OCI-LY7 (cell line): Measurements from ENCODE around the gene CCNF. TPM values are rescaled to one million over a fixed set of nuclear protein-coding genes. Genes with fewer than 3 reads are reported as not detected.
"Not testable (repeated sequence)": the region's sequence is repeated elsewhere in the genome, so short reads cannot be mapped to it uniquely, and the experiment has no call there.

ENCODE experiments used
- BruUV-seq: library from RNA; stranded (reverse); fragments of 400-500 nt; replicated peaks from 2 replicates; lab custom pipeline; 2021; lab: Mats Ljungman, UMichigan
- CTCF ChIA-PET: fragments of 300-600 bp; sonication (Branson Sonifier 250); formaldehyde crosslinking; loops from one replicate; lab custom pipeline; 2022; ENCODE audit warnings: antibody characterized with exemption; ENCODE audit not compliant: unreplicated experiment; lab: Charles Lee
- POLR2A ChIA-PET: fragments of 300-600 bp; sonication (Branson Sonifier 250); formaldehyde crosslinking; loops from one replicate; lab custom pipeline; 2022; ENCODE audit warnings: antibody characterized with exemption; lab: Charles Lee
- DNase-seq: peaks from one replicate; pipeline ENCODE4 v3.0.0-alpha.2; 2015; ENCODE audit warnings: low spot score
- H2AFZ ChIP-seq: fragments of 200-600 bp; sonication (generic), shearing (Covaris generic); 2 replicates; pipeline ENCODE4 v1.6.1; 2014; ENCODE audit warnings: mild to moderate bottlenecking, antibody characterized with exemption, low read length, moderate library complexity
- H3K27ac ChIP-seq: fragments of 200-600 bp; sonication (generic); 2 replicates; pipeline ENCODE4 v1.5.1; 2014; ENCODE audit warnings: mixed run types, low read depth, mild to moderate bottlenecking, moderate library complexity, low read length, inconsistent platforms; ENCODE audit not compliant: poor library complexity, severe bottlenecking
- H3K36me3 ChIP-seq: fragments of 200-600 bp; sonication (generic); 2 replicates; pipeline ENCODE4 v1.6.1; 2014; ENCODE audit warnings: mild to moderate bottlenecking, antibody characterized with exemption, low read length, moderate library complexity, mixed read lengths; ENCODE audit not compliant: insufficient read depth
- H3K4me1 ChIP-seq: fragments of 200-600 bp; sonication (generic); 2 replicates; pipeline ENCODE4 v1.5.1; 2014; ENCODE audit warnings: mild to moderate bottlenecking, low read length; ENCODE audit not compliant: insufficient read depth, poor library complexity, severe bottlenecking
- H3K4me2 ChIP-seq: fragments of 200-600 bp; sonication (generic); 2 replicates; pipeline ENCODE4 v1.6.1; 2014; ENCODE audit warnings: mild to moderate bottlenecking, low read length
- H3K4me3 ChIP-seq: fragments of 200-600 bp; sonication (generic); 2 replicates; pipeline ENCODE4 v1.5.1; 2014; ENCODE audit warnings: mild to moderate bottlenecking, low read depth, low read length; ENCODE audit not compliant: poor library complexity, severe bottlenecking
- H3K79me2 ChIP-seq: fragments of 200-600 bp; sonication (generic); 2 replicates; pipeline ENCODE4 v1.6.1; 2016; ENCODE audit warnings: low read depth, mild to moderate bottlenecking, low read length, moderate library complexity, mixed read lengths; ENCODE audit not compliant: insufficient read depth
- H3K9me2 ChIP-seq: fragments of 200-600 bp; sonication (generic); 2 replicates; pipeline ENCODE4 v1.6.1; 2016; ENCODE audit warnings: mild to moderate bottlenecking, low read length, mixed read lengths; ENCODE audit not compliant: insufficient read depth
- H3K9me3 ChIP-seq: fragments of 200-600 bp; sonication (generic); 2 replicates; pipeline ENCODE4 v1.6.1; 2014; ENCODE audit warnings: mild to moderate bottlenecking, mixed run types, low read length, mixed read lengths
- H4K20me1 ChIP-seq: fragments of 200-600 bp; sonication (generic); 2 replicates; pipeline ENCODE4 v1.6.1; 2014; ENCODE audit warnings: mild to moderate bottlenecking, antibody characterized with exemption, low read length, moderate library complexity, mixed read lengths; ENCODE audit not compliant: insufficient read depth
- CTCF ChIP-seq: fragments of 200-600 bp; sonication (generic); conservative IDR thresholded peaks from 2 replicates; pipeline ENCODE4 v1.5.1; 2014; ENCODE audit warnings: mild to moderate bottlenecking, antibody characterized with exemption, low read length, moderate library complexity, mixed read lengths
- EZH2phosphoT487 ChIP-seq: fragments of 200-600 bp; sonication (generic); IDR thresholded peaks from 2 replicates; pipeline ENCODE4 v1.6.1; 2018; ENCODE audit warnings: low read depth, borderline replicate concordance, mild to moderate bottlenecking, mixed run types, antibody characterized with exemption, low read length, moderate library complexity, mixed read lengths
- intact Hi-C: fragments of 100-400 bp; cut with micrococcal nuclease; formaldehyde crosslinking; loops from one replicate; pipeline ENCODE4 v1.10.0; 2022; ENCODE audit not compliant: unreplicated experiment
- total RNA-seq, 2 experiments: library from RNA; depleted of rRNA in 1 of 2; stranded (reverse); fragments of >200 nt in 1 of 2; shearing (Covaris generic) in 1 of 2; gene quantifications; 2 replicates each; pipeline ENCODE4 v1.2.3, GENCODE V29; 2014 to 2022

Gene CCNF
- total RNA-seq, 2 experiments from 2014 or later: 82.1 to 83.3 TPM

- Histone ChIP-seq H3K9me2 (no peaks in the 10 kb centered on the region), H3K9me3 (no peaks in the 10 kb centered on the region), H4K20me1 (peaks cover 17% of the 10 kb centered on the region), H3K4me2 (no peak overlapping the region), H3K79me2 (peaks cover 36% of the 10 kb centered on the region), H3K27ac (no peak overlapping the region), H2AFZ (no peak overlapping the region), H3K36me3 (peaks cover 71% of the 10 kb centered on the region), H3K4me1 (peaks cover 19% of the 10 kb centered on the region), H3K4me3 (no peak overlapping the region)
- ChIA-PET CTCF (interaction anchor here (0.6 kb wide), 1 partner anchor 70 kb away, joined by 3 read pairs; no protein-coding TSS in a partner anchor), POLR2A (no interaction called here)
- no peak for DNase-seq
- intact Hi-C loops: loop anchor here (5.0 kb wide), 1 partner anchor 34 kb away; no protein-coding TSS in a partner anchor
- TF ChIP-seq EZH2phosphoT487: no peak
- no peak for TF ChIP-seq CTCF
- no TSS peak for BruUV-seq
These were observed 3.7 kb downstream of the CCNF start for GRCh38 chr16:2432801-2433505.

- H3K4me2 ChIP-seq, H3K27ac ChIP-seq, intact Hi-C loops, CTCF ChIA-PET, H3K9me2 ChIP-seq, POLR2A ChIA-PET, BruUV-seq, H3K9me3 ChIP-seq, H3K4me3 ChIP-seq, DNase-seq, H2AFZ ChIP-seq: not testable (repeated sequence)
- Histone ChIP-seq H3K4me1 (peaks cover 27% of the 10 kb centered on the region), H4K20me1 (peaks cover 12% of the 10 kb centered on the region), H3K79me2 (peaks cover 29% of the 10 kb centered on the region), H3K36me3 (peaks cover 94% of the 10 kb centered on the region)
These were observed 6.0 kb downstream of the CCNF start for GRCh38 chr16:2435236-2435635.

GRCh38 chr16:2436110-2436509, 6.9 kb downstream of the CCNF start:
- H3K79me2 ChIP-seq: peaks cover 20% of the 10 kb centered on the region
- intact Hi-C loops: no loop called here
- no peak for TF ChIP-seq EZH2phosphoT487
- TF ChIP-seq CTCF: no peak
- H2AFZ ChIP-seq: no peak overlapping the region
- H3K4me3 ChIP-seq: no peak overlapping the region
- H3K9me3 ChIP-seq: no peaks in the 10 kb centered on the region
- peaks cover 3% of the 10 kb centered on the region for H4K20me1 ChIP-seq
- peaks cover 95% of the 10 kb centered on the region for H3K36me3 ChIP-seq
- H3K9me2 ChIP-seq: no peaks in the 10 kb centered on the region
- DNase-seq: no peak
- peaks cover 23% of the 10 kb centered on the region for H3K4me1 ChIP-seq
- H3K4me2 ChIP-seq: no peak overlapping the region
- BruUV-seq: no TSS peak
- no peak overlapping the region for H3K27ac ChIP-seq
- POLR2A ChIA-PET: no interaction called here
- CTCF ChIA-PET: no interaction called here
